GM21423 (cell line): ENCODE results near the gene GRAMD1B.

Experiments used
- ATAC-seq: cut with Tn5 transposase; IDR thresholded peaks from one replicate; pipeline ENCODE4 v1.9.1; 2021; ENCODE audit warnings: mild to moderate bottlenecking, moderate library complexity; ENCODE audit not compliant: unreplicated experiment

The GRAMD1B gene

GRCh38 chr11:123408619-123409455 is 21.2 kb upstream of the GRAMD1B start:
- ATAC-seq: no peak

GRCh38 chr11:123409456-123410217 is 20.4 kb upstream of the GRAMD1B start:
- no peak for ATAC-seq

- no peak for ATAC-seq
Measured at GRCh38 chr11:123410218-123410549, 19.9 kb upstream of the GRAMD1B start.

GRCh38 chr11:123413636-123414035 is 16.4 kb upstream of the GRAMD1B start:
- ATAC-seq: no peak

- ATAC-seq: no peak
Measured at GRCh38 chr11:123416566-123416965, 13.5 kb upstream of the GRAMD1B start.

- no peak for ATAC-seq
Measured at GRCh38 chr11:123418351-123419114, 11.5 kb upstream of the GRAMD1B start.

- ATAC-seq: no peak
Measured at GRCh38 chr11:123419731-123420452, 10.2 kb upstream of the GRAMD1B start.

GRCh38 chr11:123421589-123421988 is 8.5 kb upstream of the GRAMD1B start:
- no peak for ATAC-seq

- ATAC-seq: no peak
Measured at GRCh38 chr11:123425367-123425766, 4.7 kb upstream of the GRAMD1B start.

GRCh38 chr11:123426789-123427188 is 3.3 kb upstream of the GRAMD1B start:
- no peak for ATAC-seq

GRCh38 chr11:123427405-123427804 is 2.7 kb upstream of the GRAMD1B start:
- ATAC-seq: no peak

GRCh38 chr11:123428116-123428715 is 1.9 kb upstream of the GRAMD1B start:
- no peak for ATAC-seq

GRCh38 chr11:123429336-123429735 is 733 bp upstream of the GRAMD1B start:
- no peak for ATAC-seq

GRCh38 chr11:123430721-123431497 is 840 bp downstream of the GRAMD1B start:
- ATAC-seq: peak; percentile 39

GRCh38 chr11:123431619-123432018 is 1.6 kb downstream of the GRAMD1B start:
- no peak for ATAC-seq

GRCh38 chr11:123434262-123434661 is 4.2 kb downstream of the GRAMD1B start:
- ATAC-seq: no peak

- no peak for ATAC-seq
Measured at GRCh38 chr11:123434911-123435310, 4.8 kb downstream of the GRAMD1B start.

- no peak for ATAC-seq
Measured at GRCh38 chr11:123437236-123437979, 7.3 kb downstream of the GRAMD1B start.

- ATAC-seq: no peak
Measured at GRCh38 chr11:123438131-123438627, 8.1 kb downstream of the GRAMD1B start.
